GM12878 (cell line): ENCODE measurements around the gene CYTH3.

Experiments used
- CTCF ChIP-seq, 3 experiments: IDR thresholded peaks in 2 of 3; conservative IDR thresholded peaks in 1 of 3; 2 replicates each; pipeline ENCODE4 v1.5.1; 2011; ENCODE audit warnings: low read depth in 3 of 3, low read length in 3 of 3, mild to moderate bottlenecking in 3 of 3, control low read depth in 2 of 3, moderate library complexity in 2 of 3, inconsistent platforms in 1 of 3, mixed read lengths in 1 of 3; ENCODE audit not compliant: control insufficient read depth in 2 of 3, insufficient read depth in 1 of 3; ENCODE audit errors: extremely low read depth in 1 of 3
- SIN3A ChIP-seq: IDR thresholded peaks from 2 replicates; pipeline ENCODE4 v1.6.1; 2012; ENCODE audit warnings: low read depth, low read length, improper control_type of control experiment
- ZNF274 ChIP-seq: IDR thresholded peaks from one replicate; pipeline ENCODE4 v1.8.0; 2011; ENCODE audit not compliant: insufficient read length, insufficient read depth

GRCh38 chr7:6268023-6268900 lies 4.2 kb downstream of the CYTH3 start:
- TF ChIP-seq SIN3A = no peak
- TF ChIP-seq ZNF274 = no peak
- TF ChIP-seq CTCF (IDR thresholded peaks at IDR 0.05 in 2 of 3, conservative IDR thresholded peaks at IDR 0.05 in 1 of 3; ENCODE audit: control insufficient read depth in 2 of 3, extremely low read depth in 1 of 3, insufficient read depth in 1 of 3, low read depth in 3 of 3, low read length in 3 of 3) = no peak
